SK-N-SH treated with all-trans-retinoic acid at 6 μM for 48 hours (cell line): ENCODE data around the gene ITIH5.

Experiments
- ARNTL ChIP-seq: fragments of 450-650 bp; formaldehyde crosslinking; IDR thresholded peaks from 2 replicates; pipeline ENCODE4 v1.5.0; 2020; ENCODE audit warnings: low read depth, mild to moderate bottlenecking, moderate library complexity, borderline replicate concordance
- CREB5 ChIP-seq: fragments of 250-450 bp; sonication (Bioruptor Pico); IDR thresholded peaks from 2 replicates; pipeline ENCODE4 v1.5.1; 2020; ENCODE audit warnings: low read depth, mild to moderate bottlenecking, moderate library complexity
- SNAI2 ChIP-seq: fragments of 250-450 bp; sonication (Bioruptor Pico); IDR thresholded peaks from 2 replicates; pipeline ENCODE4 v1.5.0; 2020; ENCODE audit warnings: mild to moderate bottlenecking, moderate library complexity
- TCF4 ChIP-seq: fragments of 250-450 bp; sonication (Bioruptor Pico); IDR thresholded peaks from 2 replicates; pipeline ENCODE4 v1.8.0; 2021; ENCODE audit warnings: mild to moderate bottlenecking, moderate library complexity, borderline replicate concordance
- TOX ChIP-seq: fragments of 250-450 bp; sonication (Bioruptor Pico); IDR thresholded peaks from 2 replicates; pipeline ENCODE4 v1.8.0; 2021; ENCODE audit warnings: mild to moderate bottlenecking, moderate library complexity, borderline replicate concordance
- ZC3H10 ChIP-seq: fragments of 250-450 bp; sonication (Bioruptor Pico); IDR thresholded peaks from 2 replicates; pipeline ENCODE4 v1.5.1; 2021; ENCODE audit warnings: mild to moderate bottlenecking, moderate library complexity
- ZFP30 ChIP-seq: fragments of 450-650 bp; formaldehyde crosslinking; IDR thresholded peaks from 2 replicates; pipeline ENCODE4 v1.5.0; 2022; ENCODE audit warnings: mild to moderate bottlenecking, moderate library complexity
- ZNF8 ChIP-seq: fragments of 450-650 bp; formaldehyde crosslinking; IDR thresholded peaks from 2 replicates; pipeline ENCODE4 v1.5.0; 2020; ENCODE audit warnings: mild to moderate bottlenecking, moderate library complexity

- TF ChIP-seq ZFP30 (CRISPR knock-in tag), result no peak
- TF ChIP-seq SNAI2, result no peak
- TF ChIP-seq TOX (CRISPR knock-in tag), result no peak
- TF ChIP-seq ARNTL (CRISPR knock-in tag), result no peak
- no peak for TF ChIP-seq ZNF8 (CRISPR knock-in tag)
- no peak for TF ChIP-seq CREB5 (CRISPR knock-in tag)
- no peak for TF ChIP-seq TCF4 (CRISPR knock-in tag)
- no peak for TF ChIP-seq ZC3H10 (CRISPR knock-in tag)
These were observed 108.7 kb downstream of the ITIH5 start for GRCh38 chr10:7558036-7558435.
